Forelimb muscle (tissue), 1 donor: ENCODE data around the gene TPM2. TPM values are rescaled to one million over a fixed set of nuclear protein-coding genes. Genes with fewer than 3 reads are reported as not detected.

Experiments used
- polyA plus RNA-seq: library from polyadenylated mRNA; unstranded; fragments of 120-200 nt; gene quantifications from one replicate; pipeline ENCODE4 v1.2.1, GENCODE V29; 2013; ENCODE audit not compliant: insufficient read length

TPM2 gene
- polyA plus RNA-seq, 1 donor = 8,819 TPM

Other genes starting within 250 kb of the TPM2 start
- 71.7 TPM for gene RUSC2, start 199.8 kb downstream of the TPM2 start, polyA plus RNA-seq
- 42.2 TPM for gene TESK1, start 84.7 kb downstream of the TPM2 start, polyA plus RNA-seq
- gene CD72, start 71.5 kb downstream of the TPM2 start, polyA plus RNA-seq = 2.6 TPM
- not detected for gene SIT1, start 39.0 kb downstream of the TPM2 start, polyA plus RNA-seq
- not detected for gene RMRP, start 31.9 kb downstream of the TPM2 start, polyA plus RNA-seq
- 22.1 TPM for gene CCDC107, start 31.6 kb downstream of the TPM2 start, polyA plus RNA-seq
- gene ARHGEF39, start 24.7 kb downstream of the TPM2 start, polyA plus RNA-seq = 5.6 TPM
- gene CA9, start 16.0 kb downstream of the TPM2 start, polyA plus RNA-seq = 0.87 TPM
- gene TLN1, start 42.3 kb upstream of the TPM2 start, polyA plus RNA-seq = 87.7 TPM
- gene CREB3, start 42.7 kb upstream of the TPM2 start, polyA plus RNA-seq = 23.5 TPM
- gene GBA2, start 59.3 kb upstream of the TPM2 start, polyA plus RNA-seq = 70.2 TPM
- 17.9 TPM for gene RGP1, start 59.4 kb upstream of the TPM2 start, polyA plus RNA-seq
- gene MSMP, start 64.4 kb upstream of the TPM2 start, polyA plus RNA-seq = 0.77 TPM
- 22.4 TPM for gene NPR2, start 101.7 kb upstream of the TPM2 start, polyA plus RNA-seq
- gene SPAG8, start 122.3 kb upstream of the TPM2 start, polyA plus RNA-seq = 2.3 TPM
- 30.7 TPM for gene HINT2, start 125.1 kb upstream of the TPM2 start, polyA plus RNA-seq
- 0.18 TPM for gene FAM221B, start 138.8 kb upstream of the TPM2 start, polyA plus RNA-seq
- 20.3 TPM for gene TMEM8B, start 139.3 kb upstream of the TPM2 start, polyA plus RNA-seq
- gene OR13J1, start 180.5 kb upstream of the TPM2 start, polyA plus RNA-seq = 0.10 TPM
- gene HRCT1, start 216.3 kb upstream of the TPM2 start, polyA plus RNA-seq = 2.1 TPM
- 2.2 TPM for gene SPAAR, start 219.6 kb upstream of the TPM2 start, polyA plus RNA-seq